Measurements from ENCODE around the gene SIM1.

Gene SIM1

GRCh38 chr6:100464903-100465700 lies at the start of gene SIM1:
TSS of gene SIM1 (minus strand) at chr6:100464921. CDS start at chr6:100463468, 1,453 bp downstream.
- H3K36me3 ChIP-seq = no peaks in the 10 kb centered on the region
- H3K27me3 ChIP-seq = peaks cover 75 to 100% (median 86%) of the 10 kb centered on the region in 11 experiments
- peak within 1 kb of the TSS in 7 of 10 experiments; percentile 5 to 48 (median 14); a peak in 6 of 20 replicates for H3K4me3 ChIP-seq
- no peak for TF ChIP-seq Cebpa-rat (IDR thresholded peaks at IDR 0.05)
- no peak within 1 kb of the TSS for H3K4me2 ChIP-seq
- H3K9ac ChIP-seq = no peak within 1 kb of the TSS
- H3K4me1 ChIP-seq = peaks cover 10 to 23% (median 15%) of the 10 kb centered on the region in 10 experiments
- H4K20me1 ChIP-seq = peaks cover 0 to 15% (median 0%) of the 10 kb centered on the region in 11 experiments; a peak in 7 of 22 replicates
- H3K9me3 ChIP-seq (replicated peaks in 1 of 11) = peaks cover 43 to 61% (median 54%) of the 10 kb centered on the region in 11 experiments
- H3K27ac ChIP-seq = no peak within 1 kb of the TSS

GRCh38 chr6:100512203-100512862 lies 47.6 kb upstream of the SIM1 start:
- H3K9me3 ChIP-seq (replicated peaks in 1 of 11) = no peaks in the 10 kb centered on the region
- no peak overlapping the region for H3K4me2 ChIP-seq
- no peaks in the 10 kb centered on the region for H3K27me3 ChIP-seq
- TF ChIP-seq Cebpa-rat (IDR thresholded peaks at IDR 0.05) = no peak
- H3K36me3 ChIP-seq = peaks cover 61 to 96% (median 72%) of the 10 kb centered on the region in 11 experiments
- no peaks in the 10 kb centered on the region for H3K4me1 ChIP-seq
- no peak overlapping the region for H3K4me3 ChIP-seq
- H3K9ac ChIP-seq = no peak overlapping the region
- H3K27ac ChIP-seq = no peak overlapping the region
- no peaks in the 10 kb centered on the region for H4K20me1 ChIP-seq

- no peaks in the 10 kb centered on the region for H3K27me3 ChIP-seq
- no peaks in the 10 kb centered on the region for H3K9me3 ChIP-seq (replicated peaks in 1 of 11)
- H3K27ac ChIP-seq = no peak overlapping the region
- no peaks in the 10 kb centered on the region for H3K4me1 ChIP-seq
- no peak for TF ChIP-seq Cebpa-rat (IDR thresholded peaks at IDR 0.05)
- no peak overlapping the region for H3K9ac ChIP-seq
- no peak overlapping the region for H3K4me3 ChIP-seq
- no peak overlapping the region for H3K4me2 ChIP-seq
- no peaks in the 10 kb centered on the region for H4K20me1 ChIP-seq
- H3K36me3 ChIP-seq = peaks cover 41 to 85% (median 57%) of the 10 kb centered on the region in 11 experiments
Observed at GRCh38 chr6:100509101-100509500, 44.4 kb upstream of the SIM1 start.

DNA sequence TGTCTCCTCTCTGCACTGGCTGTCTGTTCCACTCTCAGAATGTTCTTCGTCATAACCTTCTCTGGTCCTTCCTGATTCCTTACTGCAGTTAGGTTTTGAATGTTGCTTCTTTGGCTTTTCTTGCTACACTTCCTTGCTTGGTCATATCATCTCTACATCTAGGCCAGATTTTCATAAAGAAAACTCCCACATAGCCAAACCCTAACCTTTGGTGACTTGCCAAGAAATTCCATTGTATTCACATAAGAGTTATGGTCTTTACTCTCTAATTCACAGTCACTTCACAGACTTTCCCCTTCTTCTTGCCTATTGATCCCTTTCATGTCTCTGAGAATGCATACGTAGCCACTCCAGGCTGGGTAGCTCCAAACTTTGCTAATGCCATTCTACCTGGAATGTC lies 41.9 kb upstream of the SIM1 start:
- Histone ChIP-seq H3K9me3 (replicated peaks in 1 of 11) (no peaks in the 10 kb centered on the region), H3K9ac (no peak overlapping the region), H4K20me1 (no peaks in the 10 kb centered on the region), H3K36me3 (peaks cover 28 to 63% (median 43%) of the 10 kb centered on the region in 11 experiments), H3K4me1 (no peaks in the 10 kb centered on the region), H3K4me2 (no peak overlapping the region), H3K4me3 (no peak overlapping the region), H3K27ac (no peak overlapping the region), H3K27me3 (no peaks in the 10 kb centered on the region)
- no peak for TF ChIP-seq Cebpa-rat (IDR thresholded peaks at IDR 0.05)

DNA sequence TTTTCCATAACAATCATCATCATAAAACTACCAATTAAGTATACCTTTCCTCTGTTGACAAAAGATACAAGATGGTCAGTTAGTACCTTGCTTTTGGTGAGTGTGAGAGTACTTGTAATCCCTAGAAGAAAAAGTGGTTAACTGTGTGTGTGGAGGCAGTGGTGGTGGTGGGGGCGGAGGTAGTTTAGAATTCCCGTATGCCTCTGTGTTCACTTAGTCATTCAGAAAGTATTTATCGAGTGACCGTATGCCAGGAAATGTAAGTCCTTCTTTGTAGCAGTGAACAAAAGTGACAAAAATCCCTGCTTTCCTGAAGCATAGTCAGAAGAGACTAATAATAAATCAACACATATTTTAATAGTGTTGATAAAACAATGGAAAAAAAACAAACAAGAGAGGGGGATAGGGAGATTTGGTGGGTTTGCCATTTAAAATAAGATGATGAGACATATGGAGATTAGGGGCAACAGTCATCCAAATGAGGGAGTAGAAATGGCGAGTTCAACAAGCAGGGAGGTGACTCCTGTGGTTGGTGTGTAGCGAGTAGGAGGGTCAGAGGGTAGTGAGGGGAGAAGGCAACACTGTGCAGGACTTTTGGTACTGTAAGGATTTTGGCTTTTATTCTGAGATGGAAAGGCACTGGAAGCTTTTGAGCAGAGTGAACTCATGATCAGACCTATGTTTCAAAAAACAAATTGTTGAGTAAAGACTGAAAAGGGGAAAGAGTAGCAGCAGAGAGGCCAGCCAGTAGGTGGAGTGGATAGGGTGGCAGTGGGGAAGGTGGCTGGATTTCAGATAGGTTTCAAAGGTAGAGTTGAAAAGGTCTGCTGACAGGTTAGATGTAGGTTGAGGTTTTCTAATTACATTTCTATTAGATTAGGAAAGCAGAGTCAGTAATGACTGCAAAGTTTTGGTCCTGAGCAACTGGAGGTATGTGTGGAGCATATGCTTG lies 40.3 kb upstream of the SIM1 start:
- H3K27ac ChIP-seq = no peak overlapping the region
- H3K36me3 ChIP-seq = peaks cover 19 to 47% (median 29%) of the 10 kb centered on the region in 11 experiments
- no peak overlapping the region for H3K4me3 ChIP-seq
- no peak overlapping the region for H3K4me2 ChIP-seq
- no peak for TF ChIP-seq Cebpa-rat (IDR thresholded peaks at IDR 0.05)
- H3K27me3 ChIP-seq = no peaks in the 10 kb centered on the region
- H3K9me3 ChIP-seq (replicated peaks in 1 of 11) = no peaks in the 10 kb centered on the region
- no peak overlapping the region for H3K9ac ChIP-seq
- H4K20me1 ChIP-seq = no peaks in the 10 kb centered on the region
- no peaks in the 10 kb centered on the region for H3K4me1 ChIP-seq

DNA sequence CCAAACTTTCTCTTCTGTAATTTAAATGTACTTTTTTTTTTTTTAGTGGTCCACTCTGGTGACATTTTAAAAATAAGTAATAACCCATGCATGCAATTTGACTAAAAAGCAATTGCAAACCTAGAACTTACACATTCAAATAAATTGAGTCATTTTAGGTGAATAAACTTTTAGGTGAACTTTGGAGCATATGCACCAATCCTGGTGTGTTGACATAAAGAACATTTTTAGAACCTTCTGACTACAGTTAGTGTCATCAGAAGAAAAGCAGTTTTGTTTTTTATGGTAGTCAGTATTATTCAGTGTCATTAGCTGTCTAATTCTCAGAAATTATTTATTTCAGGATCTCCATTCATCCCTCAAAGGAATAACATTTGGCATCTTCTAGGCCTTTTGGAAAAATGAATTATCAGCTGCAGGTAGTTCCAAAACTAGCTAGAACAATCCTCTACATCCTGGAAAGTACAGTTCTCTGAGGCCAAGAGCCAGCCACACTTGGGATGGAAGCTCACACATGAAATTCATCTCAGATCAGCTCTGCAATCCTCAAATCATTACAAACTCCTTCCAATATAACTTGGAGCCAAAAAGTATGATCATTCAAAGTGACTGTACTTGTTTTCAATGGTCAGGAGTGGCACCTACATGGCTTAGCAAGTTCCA lies 38.5 kb upstream of the SIM1 start:
- TF ChIP-seq Cebpa-rat (IDR thresholded peaks at IDR 0.05) = no peak
- H3K27me3 ChIP-seq = no peaks in the 10 kb centered on the region
- no peak overlapping the region for H3K27ac ChIP-seq
- H3K4me2 ChIP-seq = no peak overlapping the region
- H3K36me3 ChIP-seq = peaks cover 4 to 28% (median 16%) of the 10 kb centered on the region in 11 experiments; a peak in 15 of 22 replicates
- H3K9ac ChIP-seq = no peak overlapping the region
- H3K4me3 ChIP-seq = no peak overlapping the region
- peaks cover 0 to 17% (median 7%) of the 10 kb centered on the region in 11 experiments; a peak in 7 of 22 replicates for H3K9me3 ChIP-seq (replicated peaks in 1 of 11)
- no peaks in the 10 kb centered on the region for H4K20me1 ChIP-seq
- H3K4me1 ChIP-seq = no peaks in the 10 kb centered on the region

DNA sequence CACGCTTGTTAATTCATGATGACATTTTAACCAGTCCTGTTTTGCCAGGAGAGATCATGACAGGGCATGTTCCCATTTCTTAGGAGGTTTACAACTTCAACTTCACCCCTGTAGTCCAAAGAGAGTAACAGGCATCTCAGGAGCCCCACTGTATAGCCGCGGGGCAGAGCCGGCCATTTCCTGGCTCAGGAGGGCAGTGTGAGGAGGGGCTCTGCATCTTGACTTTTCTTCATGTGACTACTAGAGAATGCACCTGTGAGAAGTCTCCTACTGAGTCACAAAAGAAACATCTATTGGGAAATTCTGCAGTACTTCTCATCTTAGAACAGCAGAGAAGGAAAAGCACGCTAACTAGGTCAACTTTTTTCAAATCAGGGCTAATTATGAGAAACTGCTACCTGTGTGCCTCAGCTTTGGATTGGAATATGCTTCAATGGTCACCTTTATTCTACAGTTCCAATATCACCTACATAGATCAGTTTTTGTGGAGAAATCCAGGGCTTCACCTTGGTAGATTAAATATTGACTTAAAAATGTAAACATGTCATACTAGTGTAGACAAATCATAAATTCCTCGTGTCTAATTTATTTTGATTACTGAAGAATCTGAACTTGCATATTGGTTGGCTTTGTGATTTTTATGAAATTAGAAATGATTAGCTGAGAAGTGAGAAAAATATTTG lies 28.6 kb upstream of the SIM1 start:
- H3K27ac ChIP-seq = no peak overlapping the region
- H3K4me2 ChIP-seq = no peak overlapping the region

More for the DNA sequence above, 28.6 kb upstream of the SIM1 start:
- TF ChIP-seq Cebpa-rat (IDR thresholded peaks at IDR 0.05) = no peak
- Histone ChIP-seq H3K27me3 (no peaks in the 10 kb centered on the region), H3K9me3 (replicated peaks in 1 of 11) (peaks cover 0 to 19% (median 0%) of the 10 kb centered on the region in 11 experiments; a peak in 4 of 22 replicates), H3K9ac (no peak overlapping the region), H4K20me1 (no peaks in the 10 kb centered on the region), H3K36me3 (no peaks in the 10 kb centered on the region), H3K4me1 (0 out of 20 replicates have a peak, but pooled peaks cover 0 to 5% (median 0%) of the 10 kb centered on the region in 10 experiments), H3K4me3 (no peak overlapping the region)

Data from BLaER1 treated with 17β-estradiol and CSF1 and Interleukin-3, amounts not matched to agents 10 nM and 100 nM (cell line).